ENCODE results near the gene RBM23.
"Not testable (repeated sequence)": the region's sequence is repeated elsewhere in the genome, so short reads cannot be mapped to it uniquely, and the experiment has no call there.

RBM23 gene

DNA sequence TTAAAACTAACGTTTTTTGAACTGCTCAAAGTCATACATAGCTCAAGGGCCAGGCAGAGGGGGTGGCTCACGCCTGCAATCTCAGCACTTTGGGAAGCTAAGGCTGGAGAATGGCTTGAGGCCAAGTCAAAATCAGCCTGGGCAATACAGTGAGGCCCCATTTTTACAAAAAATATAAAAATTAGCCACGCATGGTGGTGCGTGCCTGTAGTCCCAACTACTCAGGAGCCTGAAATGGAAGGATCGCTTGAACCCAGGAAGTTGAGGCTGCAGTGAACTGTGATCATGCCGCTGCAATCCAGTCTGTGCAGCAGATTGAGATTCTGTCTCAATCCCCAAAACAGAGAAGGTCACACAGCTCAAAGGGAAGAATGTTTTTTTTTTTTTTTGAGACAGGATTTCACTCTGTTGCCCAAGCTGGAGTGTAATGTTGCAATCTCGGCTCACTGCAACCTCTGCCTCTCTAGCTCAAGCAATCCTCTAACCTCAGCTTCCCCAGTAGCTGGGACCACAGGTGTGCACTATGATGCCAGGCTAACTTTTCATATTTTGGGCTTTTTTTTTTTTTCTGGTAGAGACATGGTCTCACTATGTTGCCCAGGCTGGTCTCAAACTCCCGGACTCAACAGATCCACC lies 2.9 kb downstream of the RBM23 start:
- DNase-seq (ENCODE audit: low read depth in 3 of 3): no peak

DNA sequence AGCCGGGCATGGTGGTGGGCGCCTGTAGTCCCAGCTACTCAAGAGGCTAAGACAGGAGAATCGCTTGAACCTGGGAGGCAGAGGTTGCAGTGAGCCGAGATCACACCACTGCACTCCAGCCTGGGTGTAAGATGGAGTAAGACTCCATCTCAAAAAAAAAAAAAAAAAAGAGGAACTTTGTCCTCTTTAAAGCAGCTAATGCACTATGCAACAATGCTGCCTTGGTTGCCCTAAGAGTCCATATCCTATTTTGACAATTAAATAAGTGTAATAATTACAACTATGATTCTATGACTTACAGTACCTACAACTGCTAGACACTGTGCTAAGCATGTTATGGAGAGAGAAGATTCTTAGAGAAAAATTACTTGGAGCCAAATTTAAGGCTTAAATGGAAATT lies 4.1 kb downstream of the RBM23 start:
- DNase-seq (ENCODE audit: low read depth in 3 of 3): not testable (repeated sequence)

DNA sequence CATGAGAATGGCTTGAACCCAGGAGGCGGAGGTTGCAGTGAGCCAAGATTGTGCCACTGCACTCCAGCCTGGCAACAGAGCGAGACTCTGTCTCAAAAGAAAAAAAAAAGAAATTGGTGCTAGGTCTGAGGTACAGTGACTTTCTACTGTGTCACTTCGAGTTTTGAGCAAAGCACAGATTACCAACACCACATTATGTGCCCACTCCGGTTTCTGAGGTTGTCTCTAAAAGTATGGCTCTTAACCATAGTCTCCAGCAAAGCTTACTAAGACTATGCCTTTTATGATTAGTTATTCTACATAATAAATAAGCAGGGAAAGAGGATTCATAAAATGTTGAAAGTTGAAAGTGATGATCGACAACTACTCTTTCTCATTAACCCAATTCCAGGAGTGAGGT lies 8.0 kb downstream of the RBM23 start:
- no peak for DNase-seq (ENCODE audit: low read depth in 3 of 3)

DNA sequence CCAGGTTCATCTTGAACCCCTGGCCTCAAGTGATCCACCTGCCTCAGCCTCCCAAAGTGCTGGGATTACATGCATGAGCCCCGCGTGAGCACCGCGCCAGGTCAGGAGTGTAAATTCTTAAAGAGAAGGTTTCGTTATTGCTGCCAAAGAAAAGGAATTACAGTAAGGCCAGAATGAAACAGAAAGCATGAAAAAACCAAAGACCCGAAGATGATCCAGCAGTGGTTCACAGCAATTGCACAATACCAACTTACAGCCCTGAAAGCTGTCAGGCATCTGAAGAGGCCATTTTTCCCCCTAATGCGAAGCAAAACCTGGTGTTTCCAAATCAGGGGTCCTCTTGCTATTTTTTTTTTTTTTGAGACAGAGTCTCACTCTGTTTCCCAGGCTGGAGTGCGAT lies 10.3 kb downstream of the RBM23 start:
- DNase-seq (ENCODE audit: low read depth in 3 of 3): no peak

DNA sequence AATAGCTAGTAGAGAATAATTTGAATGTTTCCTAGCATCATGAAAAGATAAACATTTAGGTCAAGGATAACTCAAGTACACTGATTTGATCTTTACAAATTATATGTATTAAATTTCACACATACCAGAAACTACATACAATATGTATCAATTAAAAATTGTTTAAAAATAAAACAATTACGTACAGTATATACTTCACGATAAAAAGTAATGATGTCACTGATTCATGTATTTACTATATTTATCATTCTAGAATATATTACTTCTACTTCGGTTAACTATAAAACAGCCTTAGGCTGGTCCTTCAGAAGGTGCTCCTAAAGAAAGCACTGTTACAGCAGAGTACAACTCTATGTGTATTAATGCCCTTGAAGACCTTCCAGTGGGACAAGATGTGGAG lies 11.5 kb downstream of the RBM23 start:
- DNase-seq (ENCODE audit: low read depth in 3 of 3): no peak

DNA sequence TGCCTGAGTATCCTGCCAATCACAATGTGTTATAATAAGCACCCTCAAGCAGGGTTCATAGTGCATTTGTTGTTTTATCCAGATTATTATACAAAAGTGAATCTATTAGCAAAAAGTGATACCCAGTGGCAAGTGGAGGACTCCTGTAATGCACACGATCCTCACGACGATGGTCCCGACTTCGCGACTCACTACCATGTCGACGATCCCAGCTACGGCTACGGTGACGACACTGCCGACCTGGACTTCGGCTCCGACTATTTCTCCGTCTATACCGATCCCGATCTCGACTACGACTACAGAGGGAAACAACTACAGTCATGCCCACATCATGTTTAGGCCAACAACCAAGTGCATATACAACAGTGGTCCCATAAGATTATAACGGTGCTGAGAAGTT lies 12.9 kb downstream of the RBM23 start:
- DNase-seq (ENCODE audit: low read depth in 3 of 3): no peak

DNA sequence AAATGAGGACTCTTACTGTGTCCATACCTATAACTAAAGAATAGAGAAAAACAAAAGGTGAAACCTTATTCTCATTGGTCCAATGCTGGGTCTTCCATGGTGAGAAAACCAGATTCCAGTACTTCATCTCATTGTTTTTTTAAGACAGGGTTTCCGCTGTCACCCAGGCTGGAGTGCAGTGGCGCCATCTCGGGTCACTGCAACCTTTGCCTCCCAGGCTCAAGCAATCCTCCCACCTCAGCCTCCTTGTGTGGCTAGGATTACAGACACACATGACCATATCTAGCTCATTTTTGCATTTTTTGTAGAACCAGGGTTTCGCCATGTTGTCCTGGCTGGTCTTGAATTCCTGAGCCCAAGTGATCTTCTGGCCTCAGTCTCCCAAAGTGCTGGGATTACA lies 13.3 kb downstream of the RBM23 start:
- DNase-seq (ENCODE audit: low read depth in 3 of 3): no peak

DNA sequence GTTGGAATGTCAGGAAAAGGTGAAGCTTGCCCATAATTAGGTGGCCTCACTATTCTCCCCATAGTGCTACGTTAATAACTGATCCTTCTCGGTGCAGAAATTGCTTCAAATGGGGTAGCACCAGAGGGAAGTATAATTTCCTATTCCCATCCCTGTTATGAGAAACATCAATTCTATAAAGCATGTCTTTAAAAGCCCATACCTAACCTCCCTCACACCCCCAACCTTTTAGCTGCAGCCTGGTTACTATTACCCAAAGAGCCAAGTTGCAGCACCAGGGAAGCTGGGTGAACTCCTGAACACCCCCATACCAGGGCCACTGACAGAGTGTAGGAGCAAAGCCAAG lies 15.2 kb downstream of the RBM23 start:
- no peak for DNase-seq (ENCODE audit: low read depth in 3 of 3)

DNA sequence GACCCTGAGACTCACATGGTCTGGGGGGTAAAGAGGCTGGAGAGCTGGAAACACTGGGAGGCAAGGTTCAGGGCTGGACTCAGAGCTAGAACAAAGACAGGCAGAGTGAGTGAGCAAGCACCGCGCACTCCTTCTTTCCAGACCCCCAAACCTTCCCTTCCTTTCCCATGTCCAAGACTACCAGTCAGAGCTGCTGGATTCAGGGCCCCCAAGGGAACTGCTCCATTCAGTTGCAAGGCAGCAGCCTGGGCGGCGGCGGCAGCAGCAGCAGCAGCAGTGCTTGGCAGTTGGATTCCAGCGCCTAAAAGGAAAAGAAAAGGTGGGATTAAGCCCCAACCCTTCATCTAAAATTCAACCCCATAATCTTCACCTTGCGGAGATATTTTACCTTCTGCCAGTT lies 17.1 kb downstream of the RBM23 start:
- DNase-seq (ENCODE audit: low read depth in 3 of 3): no peak

DNA sequence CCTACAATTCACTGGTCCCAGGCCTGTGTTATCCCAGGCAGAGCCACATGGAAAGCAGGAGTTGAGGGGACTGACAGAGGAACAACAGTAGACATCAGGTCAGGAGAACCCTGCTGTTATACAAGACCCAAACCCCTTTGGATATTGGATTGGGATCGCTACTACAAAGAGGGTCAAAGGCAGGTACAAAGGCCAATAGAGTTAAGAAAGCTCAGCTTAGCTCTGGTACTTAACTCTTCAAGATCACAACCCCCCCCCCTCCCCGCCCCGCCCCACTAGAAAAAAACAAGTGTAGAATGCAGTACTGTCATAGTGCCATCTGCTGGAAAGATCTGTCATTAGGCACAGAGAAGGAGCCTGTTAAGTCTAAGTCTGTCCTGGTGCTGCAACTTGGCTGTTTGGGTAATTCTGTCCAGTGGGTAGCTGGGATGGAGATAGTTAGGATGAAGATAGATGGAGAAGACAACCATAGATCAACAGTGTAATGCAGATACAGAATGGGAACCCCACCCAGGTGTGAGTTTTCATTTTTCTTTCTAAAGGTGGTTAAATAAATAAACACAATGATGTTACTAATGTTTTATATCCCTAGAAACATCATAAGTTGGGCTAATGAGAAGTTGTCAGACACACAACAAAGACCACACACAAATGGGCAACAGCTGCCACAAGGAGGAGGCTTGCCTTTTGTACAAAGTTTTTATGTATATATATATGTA lies 18.7 kb downstream of the RBM23 start:
- peak in 1 of 3 experiments; percentile 32 for DNase-seq (ENCODE audit: low read depth in 3 of 3)

DNA sequence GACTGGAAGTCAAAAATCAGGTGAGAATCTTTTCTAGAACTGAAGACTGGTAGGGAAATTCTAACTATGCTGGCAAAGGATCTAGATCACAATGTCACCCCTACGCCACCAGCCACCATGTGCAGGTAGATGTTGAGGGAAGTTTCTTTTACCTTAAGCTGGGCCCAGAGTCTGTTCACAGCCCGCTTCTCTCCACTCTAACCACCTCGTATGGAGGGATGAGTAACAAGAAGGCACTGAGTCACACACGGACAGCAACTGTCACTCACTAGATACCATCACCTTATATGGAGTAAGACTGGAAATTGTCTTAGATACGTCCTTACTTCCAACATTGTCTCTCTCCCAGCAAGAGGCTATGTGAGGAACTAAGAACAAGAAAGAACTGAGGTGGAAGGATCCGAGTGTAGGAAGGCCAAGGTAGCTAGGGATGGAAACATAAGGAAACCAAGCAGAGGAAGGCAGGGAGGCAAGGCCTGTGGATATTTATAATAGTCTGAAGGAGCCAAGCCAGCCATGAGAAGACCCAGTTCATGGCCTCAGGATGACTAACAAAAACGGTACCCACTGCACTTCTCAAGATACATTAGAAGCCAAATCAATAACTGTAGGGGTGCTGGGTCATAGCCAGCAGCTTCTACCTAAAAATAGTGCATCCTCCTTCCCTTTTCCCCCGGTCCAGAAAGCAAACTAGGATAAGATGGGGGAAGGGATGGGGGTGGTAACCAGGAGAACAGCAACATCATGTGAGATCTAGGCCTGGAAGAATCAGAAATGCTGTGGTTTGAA lies 20.5 kb downstream of the RBM23 start:
- no peak for DNase-seq (ENCODE audit: low read depth in 3 of 3)

DNA sequence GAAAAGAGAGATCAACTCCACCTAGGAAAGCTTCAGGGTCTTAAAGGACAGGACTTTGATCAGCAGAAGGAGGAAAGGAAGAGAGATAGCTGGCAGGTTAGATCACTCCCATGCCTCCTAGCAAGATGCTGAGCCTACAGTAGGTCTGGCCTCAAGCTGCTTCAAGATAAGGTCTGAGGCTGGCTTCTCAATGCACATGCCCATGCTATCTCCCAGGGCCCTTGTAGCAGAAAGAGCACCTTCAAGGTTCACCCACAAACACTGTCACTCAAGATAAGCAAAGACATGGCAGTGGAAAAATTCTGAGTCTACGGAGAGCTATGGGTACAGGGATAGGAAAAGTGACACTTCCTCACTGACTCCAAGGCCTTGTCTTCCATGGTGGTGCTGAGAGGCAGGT lies 21.6 kb downstream of the RBM23 start:
- DNase-seq (ENCODE audit: low read depth in 3 of 3): no peak

DNA sequence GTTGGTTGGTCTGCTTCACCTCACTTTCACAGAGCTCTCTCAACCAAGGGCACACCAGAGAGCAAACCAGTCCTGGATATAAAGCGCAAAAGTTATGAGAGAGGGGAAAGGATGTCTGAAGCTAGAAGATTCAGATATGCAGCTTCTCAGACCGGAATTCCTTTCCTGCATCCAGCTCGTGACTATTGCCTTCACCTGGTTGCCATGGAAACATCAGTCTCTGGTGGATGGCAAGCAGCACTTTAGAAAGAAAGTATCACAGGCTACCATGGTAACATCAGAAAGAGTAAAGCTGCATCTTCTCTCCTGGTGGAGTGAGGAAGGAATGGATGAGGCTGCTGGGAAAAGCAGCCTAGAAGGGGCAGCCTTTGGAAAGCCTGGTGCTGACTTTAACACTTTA lies 22.2 kb downstream of the RBM23 start:
- no peak for DNase-seq (ENCODE audit: low read depth in 3 of 3)

DNA sequence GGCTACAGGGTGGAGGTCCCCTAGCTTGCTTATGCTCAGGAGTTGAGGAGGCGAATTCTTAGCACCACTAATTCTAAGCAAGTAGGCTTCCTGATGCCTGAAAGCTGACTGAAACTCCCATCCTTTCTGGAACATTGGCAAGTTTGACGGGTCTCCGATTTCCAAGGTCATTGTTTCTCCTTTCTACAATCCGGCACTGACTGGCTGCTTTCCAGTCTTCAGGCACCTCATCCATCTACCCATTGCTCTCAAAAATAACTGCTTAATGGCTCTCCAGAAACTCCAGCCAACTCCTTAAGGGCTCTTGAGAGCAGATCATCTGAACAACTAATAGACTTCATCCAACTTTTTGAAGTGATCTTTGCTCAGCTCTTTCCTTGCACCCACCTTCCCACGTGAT lies 22.6 kb downstream of the RBM23 start:
- DNase-seq (ENCODE audit: low read depth in 3 of 3): no peak

DNA sequence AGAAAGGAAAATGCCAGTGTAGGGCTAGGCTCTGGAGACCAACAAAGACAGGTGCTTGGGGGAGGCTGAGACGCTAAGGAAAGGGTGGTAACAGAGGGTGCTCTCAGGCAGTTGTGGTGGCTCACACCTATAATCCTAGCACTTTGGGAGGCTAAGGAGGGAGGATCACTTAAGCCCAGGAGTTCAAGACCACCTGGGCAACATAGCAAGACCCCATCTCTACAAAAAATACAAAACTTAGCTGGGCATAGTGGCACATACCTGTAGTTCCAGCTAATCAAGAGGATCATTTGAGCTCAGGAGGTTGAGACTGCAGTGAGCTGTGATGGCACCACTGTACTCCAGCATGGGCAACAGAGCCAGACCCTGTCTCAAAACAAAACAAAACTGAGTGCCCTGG lies 23.5 kb downstream of the RBM23 start:
- no peak for DNase-seq (ENCODE audit: low read depth in 3 of 3)

DNA sequence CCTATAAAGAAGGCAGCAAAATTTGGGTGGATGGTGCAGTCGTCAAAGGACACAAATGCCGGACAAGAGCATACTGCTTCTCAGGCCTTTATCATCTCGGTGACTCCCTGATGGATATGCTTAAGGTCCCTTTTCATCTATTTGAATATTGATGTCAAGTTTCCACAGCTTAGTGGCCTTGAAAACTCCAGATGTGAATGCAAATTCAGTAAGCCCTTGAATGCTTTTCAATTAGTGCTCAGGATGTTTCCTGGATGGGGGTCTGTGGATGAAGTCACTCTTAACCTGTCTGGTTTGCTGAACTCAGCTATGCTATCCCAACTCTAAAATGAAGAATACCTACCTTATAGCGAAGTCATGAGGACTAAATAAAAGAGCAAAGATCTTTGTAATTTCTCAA lies 25.2 kb downstream of the RBM23 start:
- no peak for DNase-seq (ENCODE audit: low read depth in 3 of 3)

DNA sequence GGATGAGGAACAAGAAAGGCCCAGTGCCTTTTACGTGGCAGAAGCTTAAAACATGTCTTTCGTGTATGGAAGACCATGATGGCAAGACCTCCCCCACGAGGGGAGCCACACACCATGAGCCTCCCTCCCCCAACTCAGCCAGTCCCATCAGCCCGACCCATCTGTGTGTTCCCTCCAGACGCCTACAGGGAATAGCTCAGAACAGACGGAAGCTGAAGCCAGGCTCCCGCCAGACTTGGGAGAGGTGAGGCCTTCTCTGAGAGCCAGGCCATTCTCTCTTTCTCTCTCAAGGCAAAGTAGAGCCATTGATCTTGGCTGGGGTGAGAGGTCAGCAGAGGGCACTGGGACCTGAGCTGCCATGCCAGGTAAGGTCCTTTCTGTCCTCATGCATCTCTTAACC lies 26.5 kb downstream of the RBM23 start:
- no peak for DNase-seq (ENCODE audit: low read depth in 3 of 3)

DNA sequence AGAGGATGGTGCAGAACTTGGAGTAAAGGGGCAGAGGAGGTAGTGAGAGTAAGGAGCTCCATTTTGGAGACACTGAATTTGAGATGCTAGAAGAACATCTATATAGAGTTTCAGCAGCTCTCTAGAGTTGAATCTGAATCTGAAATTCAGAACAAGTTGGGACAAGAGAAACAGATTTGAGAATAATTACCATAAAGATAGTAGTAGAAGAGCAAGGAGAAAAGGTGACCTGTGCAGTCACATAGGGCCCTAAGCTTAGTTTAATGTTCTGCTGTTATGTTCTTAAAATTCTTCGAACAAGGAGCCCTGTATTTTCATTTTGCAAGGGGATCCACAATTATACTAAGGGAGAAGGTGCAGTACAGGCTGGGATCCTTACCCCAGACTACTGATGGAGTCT lies 28.5 kb downstream of the RBM23 start:
- no peak for DNase-seq (ENCODE audit: low read depth in 3 of 3)

DNA sequence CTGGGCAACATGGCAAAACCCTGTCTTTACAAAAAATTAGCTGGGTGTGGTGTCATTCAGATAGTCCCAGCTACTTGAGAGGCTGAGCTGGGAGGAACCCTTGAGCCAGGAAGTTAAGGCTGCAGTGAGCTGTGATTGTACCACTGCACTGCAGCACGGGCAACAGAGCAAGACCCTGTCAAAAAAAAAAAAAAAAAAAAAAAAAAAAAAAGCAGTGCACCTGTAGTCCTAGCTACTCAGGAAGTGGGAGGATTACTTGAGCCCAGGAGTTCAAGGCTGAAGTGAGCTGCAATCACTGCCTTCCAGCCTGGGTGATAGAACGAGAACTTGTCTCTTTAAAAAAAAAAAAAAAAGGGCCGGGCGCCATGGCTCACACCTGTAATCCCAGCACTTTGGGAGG lies 30.3 kb downstream of the RBM23 start:
- DNase-seq (ENCODE audit: low read depth in 3 of 3): no peak

DNA sequence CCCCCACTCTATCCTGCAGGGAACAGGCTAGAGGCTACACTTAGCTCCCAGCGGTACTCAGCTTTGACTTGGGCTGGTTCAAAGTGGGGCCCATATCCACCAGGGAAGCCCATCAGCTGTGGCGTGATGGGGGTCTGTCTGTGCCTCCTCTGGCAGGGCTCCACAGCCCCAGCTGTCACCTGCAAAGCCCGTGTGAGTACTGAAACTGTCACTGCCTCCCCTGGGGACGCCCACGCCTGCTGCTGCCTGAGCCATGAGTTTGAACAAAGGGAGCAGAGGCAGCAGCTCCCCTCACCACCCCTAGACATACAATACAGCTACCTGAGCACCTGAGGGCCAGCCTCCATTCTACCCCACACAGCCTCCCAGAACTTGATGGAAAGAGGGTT lies 31.0 kb downstream of the RBM23 start:
- DNase-seq (ENCODE audit: low read depth in 3 of 3): peak; percentile 43 to 61 (median 56)

DNA sequence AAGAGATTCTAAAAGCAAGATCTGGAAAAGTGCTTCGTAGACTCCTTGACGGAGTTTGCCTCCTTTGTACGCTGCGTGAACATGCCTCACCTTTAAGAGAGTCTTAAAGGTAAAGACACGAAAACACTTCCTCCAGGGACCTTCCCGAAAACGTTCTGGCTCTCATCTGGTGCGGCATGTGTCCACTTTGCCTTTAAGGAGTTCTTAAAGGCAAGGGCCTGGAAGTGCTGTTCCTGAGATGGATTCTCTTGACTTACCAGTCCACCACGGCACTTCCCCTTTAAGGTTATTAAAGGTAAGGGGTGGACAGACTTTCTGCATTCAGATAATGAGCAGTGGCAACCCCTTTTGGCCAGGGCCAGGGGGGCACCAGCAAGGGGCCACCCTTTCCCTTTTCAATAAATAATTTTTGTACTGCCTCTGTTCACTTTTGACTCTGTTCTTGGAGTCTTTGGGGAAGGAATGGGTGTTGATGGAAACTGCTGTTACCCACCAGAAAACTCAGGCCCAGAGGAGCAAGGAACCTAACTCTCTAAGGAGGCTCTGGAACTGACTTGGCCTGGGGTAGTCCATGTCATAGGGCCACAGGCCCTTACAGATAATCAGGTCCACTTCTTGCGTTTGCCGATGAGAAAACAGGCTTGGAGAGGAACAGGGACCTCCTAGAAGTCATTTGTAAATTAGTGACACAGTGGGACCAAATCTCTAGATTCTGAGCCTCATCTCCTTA lies 31.5 kb downstream of the RBM23 start:
- DNase-seq (ENCODE audit: low read depth in 3 of 3): peak in 1 of 3 experiments; percentile 10

DNA sequence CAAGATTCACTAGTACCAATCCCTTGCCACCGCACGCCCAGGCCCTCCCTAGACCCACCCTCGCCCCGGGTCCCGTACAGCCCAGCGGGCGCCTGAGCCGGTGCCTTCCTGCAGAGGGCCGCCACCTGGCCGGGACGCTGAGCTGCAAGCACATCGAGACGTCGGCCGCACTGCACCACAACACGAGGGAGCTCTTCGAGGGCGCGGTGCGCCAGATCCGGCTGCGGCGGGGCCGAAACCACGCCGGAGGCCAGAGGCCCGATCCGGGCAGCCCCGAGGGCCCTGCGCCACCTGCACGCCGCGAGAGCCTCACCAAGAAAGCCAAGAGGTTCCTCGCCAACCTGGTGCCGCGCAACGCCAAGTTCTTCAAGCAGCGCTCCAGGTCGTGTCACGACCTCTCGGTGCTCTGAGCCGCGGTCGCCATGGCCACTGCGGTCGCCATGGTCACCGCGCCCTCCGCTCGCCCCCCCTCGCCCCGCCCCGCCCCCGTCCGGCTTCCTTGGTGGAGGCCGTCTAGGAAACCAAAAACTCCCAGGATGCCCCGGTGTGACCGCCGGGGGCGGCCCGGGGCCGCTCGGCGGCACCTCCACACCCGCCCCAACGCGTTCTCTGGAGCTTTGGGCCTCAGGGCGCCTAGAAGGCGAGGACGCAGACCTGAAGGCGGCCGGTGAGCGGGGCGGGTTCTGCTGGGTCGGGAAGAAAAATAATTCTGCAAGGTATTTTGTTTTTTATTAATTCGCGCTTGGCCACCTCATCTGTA lies 32.3 kb downstream of the RBM23 start:
- DNase-seq (ENCODE audit: low read depth in 3 of 3): peak; percentile 50 to 60 (median 53)

All from stimulated activated CD4-positive, alpha-beta T cell treated with anti-CD3 and anti-CD28 coated beads, TNF-alpha, amount 100 ng/mL, for 4 hours (primary cell).